HEK293 (cell line): Measurements from ENCODE around the gene ZNF644.

Source experiments
- CTCF ChIA-PET: fragments of 350-600 bp; formaldehyde crosslinking; extraction: SDS; loops from one replicate; lab custom pipeline; 2021; ENCODE audit warnings: antibody characterized with exemption; lab: Yijun Ruan, JAX
- POLR2A ChIA-PET: fragments of 300-600 bp; formaldehyde crosslinking; extraction: SDS; loops from one replicate; lab custom pipeline; 2020; ENCODE audit warnings: antibody characterized with exemption, inconsistent platforms; lab: Yijun Ruan, JAX
- H3K27ac ChIP-seq: fragments of 200-500 bp; sonication (Bioruptor generic); 2 replicates; pipeline ENCODE4 v1.5.1; 2014; ENCODE audit warnings: low read depth, low read length, control low read depth, inconsistent platforms; ENCODE audit errors: extremely low read depth
- H3K36me3 ChIP-seq, 2 experiments: fragments of 200-500 bp in 1 of 2; sonication (Bioruptor generic) in 1 of 2; 1 replicate in 1 of 2; 2 replicates in 1 of 2; pipeline ENCODE4 v1.5.1; 2014 to 2017; ENCODE audit warnings: inconsistent platforms in 2 of 2, low read length in 2 of 2; ENCODE audit not compliant: control insufficient read depth in 2 of 2, insufficient read depth in 1 of 2
- H3K4me1 ChIP-seq: fragments of 200-500 bp; sonication (Bioruptor generic); 2 replicates; pipeline ENCODE4 v1.5.1; 2014; ENCODE audit warnings: mild to moderate bottlenecking, low read length, inconsistent platforms; ENCODE audit not compliant: control insufficient read depth, insufficient read depth
- H3K4me3 ChIP-seq: 2 replicates; pipeline ENCODE4 v1.5.1; 2011; ENCODE audit warnings: low read depth, mild to moderate bottlenecking, control low read depth, low read length, moderate library complexity
- H3K9me3 ChIP-seq: fragments of 200-500 bp; sonication (Bioruptor generic); 2 replicates; pipeline ENCODE4 v1.5.1; 2014; ENCODE audit warnings: low read depth, low read length, inconsistent platforms; ENCODE audit not compliant: control insufficient read depth, insufficient read depth
- KLF7 ChIP-seq: fragments of 450-650 bp; formaldehyde crosslinking; IDR thresholded peaks from 2 replicates; pipeline ENCODE4 v1.5.1; 2016; ENCODE audit warnings: missing biosample characterization, missing genetic modification characterization, borderline replicate concordance
- SETDB1 ChIP-seq: IDR thresholded peaks from one replicate; pipeline ENCODE4 v1.6.1; 2017; ENCODE audit warnings: mild to moderate bottlenecking, low read length, moderate library complexity, mixed read lengths; ENCODE audit not compliant: insufficient read length
- ZBTB20 ChIP-seq: fragments of 450-650 bp; formaldehyde crosslinking; IDR thresholded peaks from 2 replicates; pipeline ENCODE4 v1.5.1; 2016; ENCODE audit warnings: missing biosample characterization, missing genetic modification characterization
- ZIC2 ChIP-seq: fragments of 450-650 bp; formaldehyde crosslinking; IDR thresholded peaks from 2 replicates; pipeline ENCODE4 v1.5.1; 2016; ENCODE audit warnings: missing biosample characterization, missing genetic modification characterization
- ZNF133 ChIP-seq: fragments of 450-650 bp; formaldehyde crosslinking; IDR thresholded peaks from 2 replicates; pipeline ENCODE4 v1.5.1; 2016; ENCODE audit warnings: missing biosample characterization, missing genetic modification characterization
- ZNF138 ChIP-seq: fragments of 450-650 bp; formaldehyde crosslinking; IDR thresholded peaks from 2 replicates; pipeline ENCODE4 v1.5.1; 2016; ENCODE audit warnings: missing biosample characterization, missing genetic modification characterization, borderline replicate concordance
- ZNF248 ChIP-seq: fragments of 450-650 bp; formaldehyde crosslinking; IDR thresholded peaks from 2 replicates; pipeline ENCODE4 v1.5.1; 2017; ENCODE audit warnings: missing biosample characterization, missing genetic modification characterization
- ZNF473 ChIP-seq: fragments of 450-650 bp; formaldehyde crosslinking; IDR thresholded peaks from 2 replicates; pipeline ENCODE4 v1.5.1; 2017; ENCODE audit warnings: missing biosample characterization, missing genetic modification characterization
- ZNF529 ChIP-seq: fragments of 450-650 bp; formaldehyde crosslinking; IDR thresholded peaks from 2 replicates; pipeline ENCODE4 v1.5.1; 2017; ENCODE audit warnings: missing genetic modification characterization, missing biosample characterization; ENCODE audit not compliant: insufficient replicate concordance
- ZNF544 ChIP-seq: fragments of 450-650 bp; formaldehyde crosslinking; IDR thresholded peaks from 2 replicates; pipeline ENCODE4 v1.5.0; 2017; ENCODE audit warnings: missing biosample characterization, missing genetic modification characterization
- ZNF560 ChIP-seq: fragments of 450-650 bp; formaldehyde crosslinking; IDR thresholded peaks from 2 replicates; pipeline ENCODE4 v1.5.1; 2017; ENCODE audit warnings: missing biosample characterization, missing genetic modification characterization, borderline replicate concordance
- ZNF585B ChIP-seq: fragments of 450-650 bp; formaldehyde crosslinking; IDR thresholded peaks from 2 replicates; pipeline ENCODE4 v1.5.1; 2016; ENCODE audit warnings: missing biosample characterization, missing genetic modification characterization
- ZNF791 ChIP-seq: fragments of 450-650 bp; formaldehyde crosslinking; IDR thresholded peaks from 2 replicates; pipeline ENCODE4 v1.5.1; 2016; ENCODE audit warnings: missing biosample characterization, missing genetic modification characterization
- TF ChIP-seq, protein P1 (sequence below): fragments of 450-650 bp; formaldehyde crosslinking; IDR thresholded peaks from 2 replicates; pipeline ENCODE4 v1.5.1; 2017; ENCODE audit warnings: missing biosample characterization, missing genetic modification characterization
- TF ChIP-seq, protein P2 (sequence below): fragments of 450-650 bp; formaldehyde crosslinking; IDR thresholded peaks from 2 replicates; pipeline ENCODE4 v1.5.1; 2017; ENCODE audit warnings: missing biosample characterization, missing genetic modification characterization

ZNF644 gene

DNA sequence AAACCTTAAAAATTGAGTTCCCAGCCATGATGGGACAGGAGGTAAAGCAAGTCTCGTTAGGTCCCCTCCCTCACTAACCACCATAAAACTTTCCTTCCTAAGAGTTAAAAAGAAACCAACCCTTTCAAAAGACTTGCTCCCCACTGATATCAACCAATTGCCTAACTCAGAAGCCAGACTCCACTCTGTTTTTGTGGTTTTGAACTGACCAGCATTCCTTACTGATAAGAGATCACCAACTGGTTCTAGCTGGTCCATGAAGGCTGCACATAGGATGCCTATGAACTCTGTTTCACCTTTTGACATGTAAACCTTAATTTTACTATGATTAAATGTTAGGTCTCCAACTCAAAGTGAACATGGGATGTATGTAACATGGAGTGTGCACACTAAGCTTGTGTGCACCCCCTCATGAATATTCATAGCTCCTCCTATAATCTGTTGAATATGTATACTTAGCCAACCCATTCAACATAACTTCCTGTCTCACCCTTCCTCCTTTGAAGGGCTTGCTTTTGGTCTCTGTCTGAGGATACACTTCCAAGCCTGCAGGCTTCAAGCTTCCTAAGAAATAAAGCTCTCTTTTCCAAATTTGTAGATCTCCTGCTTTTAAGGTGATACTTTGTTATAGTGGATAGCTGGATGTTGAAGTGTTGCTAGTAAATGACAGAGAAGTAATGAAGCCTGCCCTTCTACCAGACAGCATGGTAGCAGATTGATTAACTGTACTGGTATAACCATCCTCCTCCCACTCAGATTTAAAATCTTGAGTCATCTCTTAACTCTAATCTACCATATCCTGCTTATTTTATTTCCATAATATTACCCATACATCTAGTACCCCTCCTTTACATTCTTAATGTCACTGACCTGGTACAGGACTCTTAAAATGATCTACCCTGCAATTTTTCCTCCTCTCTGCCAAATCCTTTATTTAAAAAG lies 95.6 kb downstream of the ZNF644 start (continued):
- TF ChIP-seq ZIC2 (tag by site-specific recombination): peak; percentile 46
- TF ChIP-seq ZNF585B: no peak
- TF ChIP-seq ZNF791: no peak
- no peak for TF ChIP-seq ZNF544
- TF ChIP-seq SETDB1: peak; percentile 24

DNA sequence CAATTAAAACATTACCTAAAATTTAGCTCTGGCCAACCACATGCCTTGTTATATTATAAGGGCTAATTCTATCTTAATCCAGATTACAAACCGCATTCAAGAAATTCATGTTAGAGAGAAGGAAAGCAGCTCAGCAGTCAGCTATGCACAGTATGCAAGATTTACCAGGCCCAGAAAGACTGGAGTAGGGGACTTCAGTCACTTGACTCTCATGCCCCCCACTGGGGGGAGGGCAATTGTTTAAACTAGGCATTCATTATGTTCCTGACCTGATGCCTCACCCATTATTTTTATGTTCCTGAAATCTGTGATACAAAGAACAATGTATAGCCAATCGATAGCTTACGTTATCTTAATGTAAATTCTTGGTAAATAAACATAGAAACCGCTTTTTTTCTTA lies 96.9 kb downstream of the ZNF644 start:
- no peak for TF ChIP-seq KLF7 (tag by site-specific recombination)
- TF ChIP-seq, protein P1, sequence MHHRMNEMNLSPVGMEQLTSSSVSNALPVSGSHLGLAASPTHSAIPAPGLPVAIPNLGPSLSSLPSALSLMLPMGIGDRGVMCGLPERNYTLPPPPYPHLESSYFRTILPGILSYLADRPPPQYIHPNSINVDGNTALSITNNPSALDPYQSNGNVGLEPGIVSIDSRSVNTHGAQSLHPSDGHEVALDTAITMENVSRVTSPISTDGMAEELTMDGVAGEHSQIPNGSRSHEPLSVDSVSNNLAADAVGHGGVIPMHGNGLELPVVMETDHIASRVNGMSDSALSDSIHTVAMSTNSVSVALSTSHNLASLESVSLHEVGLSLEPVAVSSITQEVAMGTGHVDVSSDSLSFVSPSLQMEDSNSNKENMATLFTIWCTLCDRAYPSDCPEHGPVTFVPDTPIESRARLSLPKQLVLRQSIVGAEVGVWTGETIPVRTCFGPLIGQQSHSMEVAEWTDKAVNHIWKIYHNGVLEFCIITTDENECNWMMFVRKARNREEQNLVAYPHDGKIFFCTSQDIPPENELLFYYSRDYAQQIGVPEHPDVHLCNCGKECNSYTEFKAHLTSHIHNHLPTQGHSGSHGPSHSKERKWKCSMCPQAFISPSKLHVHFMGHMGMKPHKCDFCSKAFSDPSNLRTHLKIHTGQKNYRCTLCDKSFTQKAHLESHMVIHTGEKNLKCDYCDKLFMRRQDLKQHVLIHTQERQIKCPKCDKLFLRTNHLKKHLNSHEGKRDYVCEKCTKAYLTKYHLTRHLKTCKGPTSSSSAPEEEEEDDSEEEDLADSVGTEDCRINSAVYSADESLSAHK (tag by site-specific recombination): peak; percentile 74
- peaks cover 18% of the 10 kb centered on the region; the same call in 1 of the 2 replicates for H3K4me1 ChIP-seq
- H3K27ac ChIP-seq: no peak overlapping the region
- H3K36me3 ChIP-seq: no peaks in the 10 kb centered on the region
- H3K9me3 ChIP-seq: no peaks in the 10 kb centered on the region
- H3K4me3 ChIP-seq: no peak overlapping the region
- POLR2A ChIA-PET: no interaction called here
- CTCF ChIA-PET: interaction anchor here (0.6 to 1.6 kb wide), 3 partner anchors 59 to 344 kb away, joined by 3 to 4 read pairs (median 4); no protein-coding TSS in a partner anchor

DNA sequence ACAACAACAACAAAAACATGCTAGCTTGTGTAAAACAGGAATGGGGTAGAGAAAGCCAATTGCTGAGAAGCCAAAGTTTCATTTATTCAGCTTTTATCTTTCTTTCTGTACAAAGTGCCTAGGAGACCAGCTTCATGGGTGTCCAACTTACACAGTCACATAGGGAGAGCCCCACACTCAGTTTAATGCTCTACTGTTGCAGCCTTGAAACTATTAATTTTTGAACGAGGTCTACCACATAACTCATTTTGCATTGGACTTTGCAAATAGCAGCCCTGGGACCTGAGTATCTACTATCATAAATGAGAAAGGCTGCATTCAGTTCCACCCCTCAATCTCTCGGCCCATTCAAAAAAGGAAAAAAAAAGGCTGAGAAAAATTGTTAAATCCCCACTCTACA lies 98.8 kb downstream of the ZNF644 start:
- ChIA-PET CTCF (interaction anchor here (0.7 kb wide), 1 partner anchor 66 kb away, joined by 3 read pairs; no protein-coding TSS in a partner anchor), POLR2A (no interaction called here)
- peaks cover 18% of the 10 kb centered on the region; the same call in 1 of the 2 replicates for H3K4me1 ChIP-seq
- TF ChIP-seq ZNF529 (tag by site-specific recombination) (no peak), ZNF560 (tag by site-specific recombination) (no peak), ZNF248 (tag by site-specific recombination) (no peak), ZNF138 (tag by site-specific recombination) (no peak), ZBTB20 (tag by site-specific recombination) (peak; percentile 26; the same call in 1 of the 2 replicates), ZNF473 (tag by site-specific recombination) (no peak), ZNF133 (tag by site-specific recombination) (no peak)
- TF ChIP-seq, protein P1 (tag by site-specific recombination): 0 out of 2 replicates have a peak, but pooled peaks have one; percentile 17
- TF ChIP-seq, protein P2, sequence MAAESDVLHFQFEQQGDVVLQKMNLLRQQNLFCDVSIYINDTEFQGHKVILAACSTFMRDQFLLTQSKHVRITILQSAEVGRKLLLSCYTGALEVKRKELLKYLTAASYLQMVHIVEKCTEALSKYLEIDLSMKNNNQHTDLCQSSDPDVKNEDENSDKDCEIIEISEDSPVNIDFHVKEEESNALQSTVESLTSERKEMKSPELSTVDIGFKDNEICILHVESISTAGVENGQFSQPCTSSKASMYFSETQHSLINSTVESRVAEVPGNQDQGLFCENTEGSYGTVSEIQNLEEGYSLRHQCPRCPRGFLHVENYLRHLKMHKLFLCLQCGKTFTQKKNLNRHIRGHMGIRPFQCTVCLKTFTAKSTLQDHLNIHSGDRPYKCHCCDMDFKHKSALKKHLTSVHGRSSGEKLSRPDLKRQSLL (tag by site-specific recombination): no peak
- H3K9me3 ChIP-seq: no peaks in the 10 kb centered on the region
- H3K4me3 ChIP-seq: no peak overlapping the region
- peaks cover 0 to 2% of the 10 kb centered on the region in 2 experiments; a peak in 1 of 3 replicates for H3K36me3 ChIP-seq
- H3K27ac ChIP-seq: no peak overlapping the region
